HG03097 (cell line): ENCODE results near the gene LPO.

Source experiments
- ATAC-seq: cut with Tn5 transposase; IDR thresholded peaks from one replicate; pipeline ENCODE4 v1.9.1; 2021; ENCODE audit not compliant: unreplicated experiment, low FRiP score

LPO gene

DNA sequence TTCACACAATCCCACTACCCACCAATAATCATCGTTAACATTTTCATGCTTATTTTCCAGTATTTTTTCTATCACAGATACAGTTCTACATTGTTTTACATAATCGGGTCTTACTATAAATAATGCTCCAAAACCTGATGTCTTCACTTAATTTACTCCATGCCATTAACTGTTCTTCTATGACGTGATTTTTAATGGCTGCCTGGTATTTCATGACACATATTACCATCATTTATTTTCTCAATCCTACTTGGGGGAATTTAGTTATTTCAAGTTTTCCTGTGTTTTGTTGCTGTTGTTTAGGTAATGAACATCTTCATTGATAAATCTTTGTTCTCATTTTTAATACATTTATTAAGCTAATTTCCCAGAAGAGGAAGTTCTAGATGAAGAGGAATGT, 14.7 kb downstream of the LPO start:
- no peak for ATAC-seq

DNA sequence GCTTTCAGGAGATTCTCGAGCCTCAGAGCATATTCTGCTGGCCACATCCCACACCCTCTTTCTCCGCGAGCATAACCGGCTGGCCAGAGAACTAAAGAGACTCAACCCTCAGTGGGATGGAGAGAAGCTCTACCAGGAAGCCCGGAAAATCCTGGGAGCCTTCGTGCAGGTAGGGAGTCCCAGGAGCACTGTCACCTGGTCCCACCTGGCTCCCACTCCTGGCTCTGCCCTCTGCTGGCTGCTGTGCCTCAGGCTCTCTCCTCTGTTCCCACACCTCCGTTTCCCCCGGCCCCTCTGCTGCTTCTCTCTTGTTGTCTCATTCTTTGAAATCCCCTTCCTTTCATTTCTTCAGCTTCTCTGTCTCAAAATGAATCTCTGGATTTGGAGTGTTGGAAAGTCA, 16.4 kb downstream of the LPO start:
- no peak for ATAC-seq

DNA sequence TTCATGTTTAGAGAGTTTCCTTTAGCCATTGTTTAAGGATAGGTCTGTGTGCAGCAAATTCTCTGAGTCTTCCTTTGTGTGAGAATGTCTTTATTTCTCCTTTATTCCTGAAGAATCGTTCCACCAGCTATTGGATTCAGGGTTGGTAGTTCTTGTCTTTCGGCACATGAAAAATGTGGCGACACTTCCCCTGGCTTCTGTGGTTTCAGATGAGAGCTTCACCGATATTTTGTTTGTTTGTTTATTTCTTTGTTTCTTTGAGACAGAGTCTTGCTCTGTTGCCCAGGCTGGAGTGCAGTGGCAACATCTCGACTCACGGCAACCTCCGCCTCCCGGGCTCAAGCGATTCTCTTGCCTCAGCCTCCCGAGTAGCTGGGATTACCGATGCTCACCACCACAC, 23.8 kb downstream of the LPO start:
- ATAC-seq: no peak

DNA sequence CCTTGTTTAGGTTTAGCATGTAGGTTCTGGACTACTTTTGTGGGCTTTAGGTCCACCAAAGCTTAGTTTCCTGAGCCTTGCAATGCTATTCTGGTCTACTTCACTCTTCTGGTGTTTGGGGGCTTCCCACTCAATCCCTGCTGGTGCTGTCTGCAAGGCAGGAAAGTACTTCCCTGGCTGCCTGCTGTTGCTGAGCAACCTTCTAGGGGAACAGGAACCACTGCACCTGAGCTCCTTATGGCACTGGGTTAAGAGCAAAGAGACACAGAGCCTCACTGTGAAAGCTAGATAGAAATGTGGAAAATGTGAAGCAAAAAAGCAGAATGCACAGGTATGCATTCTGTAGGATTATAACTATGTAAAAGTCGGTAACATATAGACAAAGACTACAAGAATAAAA, 25.4 kb downstream of the LPO start:
- ATAC-seq: no peak

DNA sequence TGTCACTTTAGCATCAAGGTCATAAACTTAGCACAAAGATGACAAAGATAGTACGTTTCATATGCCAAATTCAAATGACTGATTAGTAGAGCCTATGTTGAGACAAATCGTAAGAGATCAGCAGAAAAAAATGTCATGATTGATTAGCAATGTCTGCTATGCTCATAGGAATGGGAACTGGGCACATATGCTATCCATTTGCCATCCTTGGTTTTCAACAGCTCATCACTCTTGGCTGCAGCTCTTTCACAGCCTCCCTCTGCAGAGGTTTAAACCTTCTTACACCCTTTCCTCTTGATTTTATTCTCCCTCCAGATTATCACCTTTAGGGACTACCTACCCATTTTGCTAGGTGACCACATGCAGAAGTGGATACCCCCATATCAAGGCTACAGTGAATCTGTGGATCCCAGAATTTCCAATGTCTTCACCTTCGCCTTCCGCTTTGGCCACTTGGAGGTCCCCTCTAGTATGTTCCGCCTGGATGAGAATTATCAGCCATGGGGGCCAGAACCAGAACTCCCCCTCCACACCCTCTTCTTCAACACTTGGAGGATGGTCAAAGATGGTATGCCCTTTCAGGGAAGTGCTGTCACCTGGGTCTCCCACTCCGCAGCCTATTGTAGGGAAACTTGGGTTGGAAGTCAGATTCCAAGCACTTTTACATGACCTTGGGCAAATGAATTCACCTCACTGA, 26.2 kb downstream of the LPO start:
- ATAC-seq: no peak

DNA sequence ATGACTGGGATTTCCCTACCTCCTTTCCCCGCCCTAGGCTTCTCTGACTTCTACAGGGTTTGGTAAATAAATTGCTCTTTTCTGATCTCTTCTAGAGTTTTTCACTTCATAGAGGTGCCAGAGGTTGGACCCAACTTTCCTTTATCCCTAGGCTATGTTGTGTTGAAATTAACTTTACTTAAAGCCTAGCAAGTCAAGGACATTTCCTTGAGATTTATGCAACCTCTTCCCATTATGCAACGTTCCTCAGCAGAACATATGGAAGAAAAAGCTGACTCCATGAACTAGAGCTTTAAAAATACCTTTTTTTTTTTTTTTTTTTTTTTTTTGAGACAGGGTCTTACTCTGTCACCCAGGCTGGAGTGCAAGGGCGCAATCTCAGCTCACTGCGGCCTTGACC, 26.9 kb downstream of the LPO start:
- no peak for ATAC-seq

DNA sequence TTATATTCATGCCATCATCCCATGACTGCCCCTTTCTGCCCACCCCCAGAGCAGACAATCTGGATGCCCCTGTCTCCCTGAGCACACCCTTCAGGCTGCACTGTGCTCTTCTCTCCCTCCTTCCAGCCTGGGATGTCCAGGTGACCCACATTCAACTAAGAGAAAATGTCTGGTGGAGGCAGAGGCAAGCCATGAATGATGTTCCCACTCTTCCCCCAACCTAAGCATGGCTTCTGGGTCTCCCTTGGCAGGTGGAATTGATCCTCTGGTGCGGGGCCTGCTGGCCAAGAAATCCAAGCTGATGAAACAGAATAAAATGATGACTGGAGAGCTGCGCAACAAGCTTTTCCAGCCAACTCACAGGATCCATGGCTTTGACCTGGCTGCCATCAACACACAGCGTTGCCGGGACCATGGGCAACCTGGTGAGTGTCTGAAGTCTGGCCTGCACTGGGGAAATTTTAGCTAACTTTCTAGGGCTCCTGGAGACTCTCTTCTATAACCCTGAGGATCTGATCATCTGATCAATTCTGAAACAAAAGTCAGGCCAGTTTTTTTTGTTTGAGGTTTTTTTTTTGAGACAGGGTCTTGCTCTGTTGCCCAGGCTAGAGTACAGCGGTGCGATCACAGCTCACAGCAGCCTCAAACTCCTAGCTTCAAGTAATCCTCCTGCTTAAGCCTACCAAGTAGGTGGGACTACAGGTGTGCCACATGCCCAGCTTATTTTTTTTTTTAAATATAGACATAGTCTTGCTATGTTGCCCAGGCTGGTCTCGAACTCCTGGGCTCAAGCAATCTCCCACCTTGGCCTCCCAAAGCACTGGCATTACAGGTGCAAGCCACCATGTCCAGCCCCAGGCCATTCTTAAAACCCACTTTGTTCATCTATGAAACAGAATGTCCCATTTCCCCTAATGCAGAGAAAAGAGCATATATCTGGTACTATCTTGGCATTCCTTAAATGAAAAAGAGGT, 27.8 kb downstream of the LPO start:
- ATAC-seq: no peak

DNA sequence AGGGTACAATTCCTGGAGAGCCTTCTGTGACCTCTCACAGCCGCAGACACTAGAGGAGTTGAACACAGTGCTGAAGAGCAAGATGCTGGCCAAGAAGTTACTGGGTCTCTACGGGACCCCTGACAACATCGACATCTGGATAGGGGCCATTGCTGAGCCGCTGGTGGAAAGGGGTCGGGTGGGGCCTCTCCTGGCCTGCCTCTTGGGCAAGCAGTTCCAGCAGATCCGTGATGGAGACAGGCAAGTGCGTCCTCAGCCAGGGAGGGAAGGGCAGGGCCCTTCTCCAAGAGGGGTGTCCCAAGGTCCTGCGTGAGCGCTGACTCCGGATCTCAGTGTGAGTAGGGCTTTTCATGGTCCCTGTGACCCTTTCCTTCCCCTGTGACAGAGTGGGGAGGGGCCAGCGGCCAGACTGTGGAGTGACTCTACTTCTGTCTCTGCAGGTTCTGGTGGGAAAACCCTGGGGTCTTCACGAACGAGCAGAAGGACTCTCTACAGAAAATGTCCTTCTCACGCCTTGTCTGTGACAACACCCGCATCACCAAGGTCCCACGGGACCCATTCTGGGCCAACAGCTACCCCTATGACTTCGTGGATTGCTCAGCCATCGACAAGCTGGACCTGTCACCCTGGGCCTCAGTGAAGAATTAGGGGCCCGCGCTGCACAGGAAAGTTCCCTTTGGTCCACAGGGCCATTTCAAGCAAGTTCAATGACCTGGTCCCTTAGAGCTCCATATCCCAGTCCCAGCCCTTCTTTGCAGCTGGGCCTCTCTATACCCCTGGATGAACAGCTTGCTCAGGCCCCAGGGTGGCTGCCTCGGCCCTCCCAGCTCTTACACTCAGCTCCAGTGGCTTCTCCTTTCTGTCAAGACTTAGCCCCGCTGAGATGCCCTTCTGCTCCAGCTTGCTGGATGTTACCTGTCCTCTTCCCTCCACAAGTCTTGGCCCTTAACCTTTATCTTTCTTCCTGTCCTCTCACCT, 29.3 kb downstream of the LPO start:
- ATAC-seq: no peak

DNA sequence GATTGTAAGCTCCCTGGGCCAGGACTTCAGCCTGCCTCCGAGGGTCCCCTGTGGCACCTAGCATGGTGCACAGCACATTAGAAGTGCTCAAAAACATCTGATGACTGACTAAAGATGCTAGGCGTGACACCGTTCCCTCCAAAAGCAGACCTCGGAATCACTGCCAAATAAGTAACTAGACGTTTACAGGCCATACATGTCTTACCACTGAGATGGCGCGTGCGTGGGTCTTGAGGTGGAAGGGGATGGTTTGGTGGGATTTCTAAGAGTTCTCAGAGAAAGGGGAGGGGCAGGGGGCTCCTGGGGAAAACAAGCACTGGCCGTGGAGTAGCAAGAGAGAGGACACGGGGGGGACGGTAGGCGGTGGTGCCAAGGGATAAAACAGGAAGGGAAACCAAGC, 29.9 kb downstream of the LPO start:
- ATAC-seq: no peak

DNA sequence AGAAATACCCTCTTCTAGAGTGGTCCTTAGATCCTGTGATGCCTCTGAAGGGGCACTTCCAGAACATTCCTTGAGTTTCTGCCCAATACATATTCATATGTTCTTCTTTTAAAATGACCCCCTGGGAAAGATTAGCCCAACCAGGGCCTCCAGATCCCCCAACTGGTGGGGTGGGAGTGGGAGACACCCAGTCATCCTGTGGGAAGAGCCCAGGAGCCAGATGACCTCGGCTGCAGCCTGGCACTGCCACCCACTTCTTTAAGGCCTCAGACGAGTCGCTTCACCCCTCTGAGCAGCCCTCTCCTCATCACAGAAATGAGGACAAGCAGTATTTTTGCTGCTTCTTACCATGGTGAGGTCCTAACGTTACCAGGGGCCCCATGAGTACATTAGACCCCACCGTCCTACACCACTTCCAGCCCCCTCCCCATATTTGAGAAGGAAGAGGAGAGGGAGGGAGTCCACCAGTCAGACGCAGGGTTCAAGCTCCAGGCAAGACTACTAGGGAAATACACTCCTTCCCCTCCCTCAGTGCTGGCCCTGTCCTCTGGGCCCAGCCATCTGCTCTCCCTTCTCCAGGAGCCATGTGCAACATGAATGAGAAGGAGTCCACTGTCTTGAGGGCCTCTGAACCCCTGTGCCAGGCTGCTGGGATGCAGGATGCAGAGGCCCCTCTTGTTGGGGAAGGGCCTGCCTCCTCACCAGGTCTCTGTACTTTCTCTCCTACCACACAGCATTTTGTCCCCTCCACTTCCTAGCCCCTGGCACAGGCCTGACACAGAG, 30.6 kb downstream of the LPO start:
- no peak for ATAC-seq

DNA sequence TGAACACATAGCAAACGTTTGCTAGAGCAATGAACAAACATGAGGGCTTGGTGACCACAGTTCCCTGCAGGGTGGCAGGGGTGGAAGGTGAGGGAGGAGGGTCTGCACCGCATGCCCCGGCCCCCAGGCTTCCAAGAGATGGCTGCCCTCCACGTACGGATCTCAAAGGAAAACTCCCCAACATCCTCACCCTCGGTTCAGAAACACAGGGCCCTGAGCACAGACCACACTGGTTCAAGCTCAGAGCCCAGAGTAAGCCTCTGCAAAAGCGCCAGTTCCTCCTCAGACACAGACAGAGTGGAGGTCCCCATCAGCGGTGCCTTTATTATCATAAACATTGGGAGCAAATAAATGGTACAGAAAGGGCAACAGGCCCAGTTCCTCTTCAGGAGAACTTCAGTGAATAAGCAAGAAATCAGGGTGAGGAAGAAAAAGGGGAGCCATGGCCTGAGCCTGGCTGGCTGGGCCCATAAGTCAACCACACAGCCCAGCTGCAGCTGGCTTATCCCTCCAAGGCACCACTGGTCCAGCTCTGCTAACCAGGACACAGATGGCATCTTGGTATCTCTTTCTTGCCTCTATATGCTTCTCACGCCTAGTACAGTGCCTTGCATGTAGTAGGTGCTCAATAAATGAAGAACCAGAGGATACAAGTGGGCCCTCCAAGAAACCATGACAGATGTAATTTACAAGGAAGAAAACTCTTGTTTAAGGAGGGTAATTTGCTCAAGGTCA, 31.3 kb downstream of the LPO start:
- ATAC-seq: no peak

DNA sequence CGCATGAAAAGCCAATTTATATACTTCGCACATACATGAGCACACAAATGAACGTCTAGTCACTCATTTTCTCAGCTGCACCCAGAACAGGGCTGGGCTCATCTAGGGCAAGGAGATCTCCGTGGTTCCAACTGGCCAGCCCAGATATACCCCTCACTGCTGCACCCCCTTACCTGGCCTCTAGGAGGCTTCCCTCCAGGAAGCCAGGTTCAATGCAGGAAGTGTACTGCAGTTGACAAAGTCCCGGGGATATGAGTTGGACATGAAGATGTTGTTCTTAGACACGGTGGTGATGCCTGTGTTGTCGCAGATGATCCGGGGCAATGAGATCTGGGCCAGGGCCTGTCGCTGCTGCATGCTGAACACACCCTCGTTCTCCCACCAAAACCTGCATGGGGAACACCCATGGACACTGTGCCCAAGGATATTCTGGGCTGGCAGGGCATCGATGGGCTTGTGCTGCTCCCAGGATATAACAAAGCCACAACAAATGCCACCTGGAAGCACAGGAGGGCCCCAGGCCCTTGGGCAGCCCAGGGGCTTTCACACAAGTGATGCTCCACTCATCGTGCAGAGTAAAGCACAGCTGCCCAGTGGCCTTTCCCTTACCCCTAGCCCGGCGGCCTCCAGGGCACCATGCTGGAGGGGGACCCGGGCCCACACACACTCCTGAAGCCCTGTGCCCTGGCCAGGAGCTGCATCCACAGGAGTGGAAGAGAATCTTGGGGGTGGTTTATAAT, 32.3 kb downstream of the LPO start:
- ATAC-seq: no peak

DNA sequence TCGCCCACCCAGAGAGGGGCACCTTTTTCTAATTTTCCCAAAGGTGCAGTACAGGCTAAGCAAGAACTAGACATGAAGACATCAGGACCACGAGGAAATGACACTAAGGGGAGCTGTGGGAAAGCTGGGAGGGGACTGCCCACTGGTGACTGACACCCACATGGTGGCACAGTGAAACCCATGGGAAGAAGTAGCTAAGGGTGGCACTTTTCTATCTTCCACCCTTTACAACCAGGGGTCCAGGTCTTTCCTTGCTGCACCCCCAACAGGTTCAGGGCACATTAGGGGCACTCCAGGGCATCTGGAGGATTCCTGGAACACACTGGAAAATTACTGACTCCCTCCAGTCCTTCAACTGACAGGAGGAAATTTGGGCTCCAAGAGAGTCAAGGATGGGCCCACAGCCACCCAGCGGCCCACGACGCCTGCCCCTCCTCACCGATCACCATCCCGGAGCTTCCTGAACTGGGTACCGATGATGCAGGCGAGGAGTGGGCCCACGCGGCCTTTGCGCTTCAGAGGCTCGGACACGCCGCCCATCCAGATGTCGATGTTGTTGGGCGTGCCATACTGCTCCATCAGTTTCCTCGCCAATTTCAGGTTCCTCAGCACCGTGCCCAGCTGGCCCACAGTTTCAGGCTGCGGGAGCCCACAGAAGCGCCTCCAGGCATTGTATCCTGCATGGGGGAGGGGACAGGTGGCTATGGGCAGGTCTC, 33.0 kb downstream of the LPO start:
- no peak for ATAC-seq

DNA sequence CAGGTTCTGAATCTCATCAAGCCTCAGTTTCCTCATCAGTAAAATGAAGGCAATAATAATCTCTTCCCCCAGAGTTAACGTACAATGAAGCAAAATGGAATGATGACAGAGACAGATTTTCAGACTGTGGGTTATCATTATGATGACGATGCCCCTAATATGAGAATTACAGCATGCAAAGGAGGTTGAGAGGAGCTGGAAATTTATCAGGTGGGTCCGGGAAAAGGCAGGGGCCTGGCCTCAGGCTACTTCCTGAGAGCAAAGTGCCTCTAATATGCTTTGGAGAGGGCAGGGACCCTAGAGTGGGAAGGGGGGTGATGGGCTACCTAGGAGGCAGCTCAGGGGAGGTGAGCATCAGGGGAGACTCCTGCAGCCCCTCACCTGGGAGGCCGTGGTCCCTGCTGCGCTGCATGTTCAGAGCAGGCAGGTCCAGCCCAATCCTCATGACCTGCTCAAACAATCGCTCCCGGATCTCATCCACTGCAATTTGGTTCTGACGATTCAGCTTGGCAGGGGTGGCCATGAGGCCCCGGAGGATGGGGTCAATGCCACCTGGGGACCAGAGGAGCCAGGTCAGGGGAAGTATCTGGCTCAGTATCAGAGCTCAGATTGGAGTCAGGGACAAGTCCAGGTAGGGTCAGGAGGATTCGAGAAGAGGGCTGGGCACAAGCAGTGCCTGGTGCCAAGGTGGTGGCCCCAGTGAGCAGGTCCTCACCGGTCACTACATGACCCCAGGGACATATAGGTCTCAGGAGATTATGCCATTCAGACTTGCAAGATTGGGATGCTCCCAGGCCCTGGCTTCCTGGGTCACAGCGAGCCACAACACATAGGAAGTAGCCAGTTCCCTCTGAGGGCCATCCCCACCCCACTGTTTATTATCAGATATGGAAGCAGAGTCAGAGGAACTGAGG, 34.2 kb downstream of the LPO start:
- ATAC-seq: no peak

DNA sequence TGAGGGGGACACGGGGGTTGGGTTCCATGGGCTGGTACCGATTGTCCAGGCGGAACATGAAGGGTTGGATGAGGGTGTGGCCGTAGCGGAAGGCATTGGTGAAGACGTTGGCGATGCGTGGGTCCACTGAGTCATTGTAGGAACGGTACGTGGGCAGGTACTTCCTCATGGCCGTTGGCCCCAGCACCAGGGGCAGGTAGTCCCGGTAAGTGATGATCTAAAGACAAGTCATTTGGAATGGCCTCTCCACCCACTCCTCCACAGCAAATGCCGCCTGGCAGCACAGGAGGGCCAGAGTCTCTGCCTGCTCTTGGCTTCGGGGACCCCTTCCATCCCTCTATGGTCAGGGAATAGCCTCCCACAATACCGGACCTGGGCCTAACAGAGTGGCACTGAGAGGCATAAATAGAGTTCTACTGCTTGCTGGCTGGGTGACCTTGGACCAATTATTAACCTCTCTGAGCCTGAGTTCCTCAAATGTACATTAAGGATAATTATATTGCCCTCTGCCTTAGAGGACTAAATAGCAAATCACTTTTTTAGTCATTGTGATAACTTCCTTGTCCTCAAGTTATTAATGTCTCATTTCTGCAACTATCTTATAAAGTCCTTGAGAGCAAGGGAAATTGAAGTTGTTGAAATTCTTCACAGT, 35.2 kb downstream of the LPO start:
- no peak for ATAC-seq

DNA sequence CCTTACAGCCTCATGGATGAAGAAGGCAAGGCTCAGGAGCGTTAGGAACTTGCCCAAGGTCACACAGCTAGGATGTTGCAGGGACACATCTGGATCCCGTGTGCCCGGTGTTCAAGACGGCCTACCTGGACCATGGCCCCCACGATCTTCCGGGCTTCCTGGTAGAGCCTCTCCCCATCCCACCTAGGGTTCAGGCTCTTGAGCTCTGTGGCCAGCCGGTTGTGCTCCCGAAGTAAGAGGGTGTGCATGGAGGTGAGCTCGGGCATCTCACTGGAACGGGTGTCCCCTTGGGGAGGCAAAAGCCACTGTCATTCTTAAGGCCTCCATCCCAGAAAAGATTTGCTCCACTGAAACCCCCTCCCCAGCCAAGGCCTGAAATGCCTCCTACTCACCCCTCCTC, 37.0 kb downstream of the LPO start:
- no peak for ATAC-seq

DNA sequence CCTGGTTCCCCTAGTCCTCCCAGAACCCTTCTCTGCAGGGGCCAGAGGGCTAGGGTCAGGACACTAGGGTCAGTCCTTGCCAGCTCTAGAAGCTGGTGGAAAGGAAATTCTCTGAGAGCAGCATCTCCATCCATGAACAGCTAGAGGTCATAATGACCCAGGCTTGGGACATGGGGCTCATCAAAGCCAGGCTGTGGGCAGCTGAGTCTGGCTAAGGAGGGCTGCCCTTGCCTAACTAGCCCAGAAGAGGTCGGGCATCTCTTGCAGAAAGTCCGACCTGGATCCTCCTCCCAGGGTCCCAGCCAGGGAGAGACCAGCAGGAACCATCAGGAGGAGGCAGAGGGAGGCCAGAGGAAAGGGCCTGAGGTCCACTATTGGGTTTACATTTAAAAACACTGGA, 38.0 kb downstream of the LPO start:
- no peak for ATAC-seq
